K562 (cell line): ENCODE data around the gene PA2G4. TPM values are rescaled to one million over a fixed set of nuclear protein-coding genes. Genes with fewer than 3 reads are reported as not detected.
A peak's percentile ranks its signal among the peaks of the same experiment; 100 is the strongest.

Experiments used
- ATAC-seq: fragments of 200-7000 bp; cut with Tn5 transposase; 3 replicates; pipeline ENCODE4 v1.9.1; 2020; ENCODE audit warnings: moderate library complexity
- BruUV-seq: library from RNA; stranded (reverse); fragments of 400-500 nt; replicated peaks from 2 replicates; lab custom pipeline; 2021; lab: Mats Ljungman, UMichigan
- CTCF ChIA-PET: fragments of 300-600 bp; formaldehyde crosslinking; extraction: SDS; loops from one replicate; lab custom pipeline; 2021; ENCODE audit warnings: low intra/inter-chr PET ratio; lab: Yijun Ruan, JAX
- POLR2A ChIA-PET: fragments of 300-600, 350-650 bp; sonication (Branson Sonifier 250); formaldehyde crosslinking; extraction: SDS; loops from one replicate; lab custom pipeline; 2021; ENCODE audit warnings: antibody characterized with exemption, inconsistent platforms; lab: Yijun Ruan, JAX
- DNase-seq, 4 experiments: peaks; one replicate each; pipeline versions ENCODE4 v3.0.0 to v3.0.0-alpha.2; 2011 to 2018; ENCODE audit warnings: low spot score in 3 of 4, mixed read lengths in 3 of 4; ENCODE audit errors: extremely low read depth in 1 of 4
- FAIRE-seq: peaks from 2 replicates; lab custom pipeline; 2011; peaks lifted over from hg19 to GRCh38; lab: Jason Lieb, UNC
- H2AFZ ChIP-seq: 2 replicates; pipeline ENCODE4 v1.6.0; 2011; ENCODE audit warnings: low read depth, low read length, control low read depth, inconsistent platforms
- H3K27ac ChIP-seq: fragments of 200-600 bp; 3 replicates; pipeline ENCODE4 v1.8.0; 2011; ENCODE audit warnings: low read depth, mild to moderate bottlenecking, control low read depth, inconsistent platforms, low read length, moderate library complexity, mixed read lengths; ENCODE audit errors: extremely low read depth
- H3K27me3 ChIP-seq, 2 experiments: fragments of 300-600 bp in 1 of 2; 2 replicates in 1 of 2; 3 replicates in 1 of 2; pipeline versions ENCODE4 v1.6.0 to v1.8.0; 2011; ENCODE audit warnings: inconsistent platforms in 2 of 2, low read length in 2 of 2, mild to moderate bottlenecking in 1 of 2, mixed read lengths in 1 of 2, moderate library complexity in 1 of 2; ENCODE audit not compliant: control insufficient read depth in 2 of 2, insufficient read depth in 2 of 2
- H3K36me3 ChIP-seq: fragments of 300-600 bp; 3 replicates; pipeline ENCODE4 v1.8.0; 2011; ENCODE audit warnings: mild to moderate bottlenecking, low read length, inconsistent platforms; ENCODE audit not compliant: control insufficient read depth, insufficient read depth
- H3K4me1 ChIP-seq, 2 experiments: fragments of 200-600 bp in 1 of 2; replicated peaks in 1 of 2; 2 replicates in 1 of 2; 3 replicates in 1 of 2; pipeline versions ENCODE4 v1.5.1 to v1.8.0; 2011; ENCODE audit warnings: inconsistent platforms in 2 of 2, low read length in 2 of 2, mild to moderate bottlenecking in 1 of 2, mixed read lengths in 1 of 2, moderate library complexity in 1 of 2; ENCODE audit not compliant: control insufficient read depth in 2 of 2, insufficient read depth in 2 of 2
- H3K4me2 ChIP-seq: 2 replicates; pipeline ENCODE4 v1.6.1; 2011; ENCODE audit warnings: low read length, control low read depth, inconsistent platforms, mixed read lengths; ENCODE audit not compliant: insufficient read depth
- H3K4me3 ChIP-seq: fragments of 200-600 bp; sonication (generic), shearing (Covaris generic); 2 replicates; pipeline ENCODE4 v1.5.1; 2016; ENCODE audit warnings: control low read depth, inconsistent platforms
- H3K79me2 ChIP-seq: fragments of 200-600 bp; 3 replicates; pipeline ENCODE4 v1.8.0; 2011; ENCODE audit warnings: low read length, inconsistent platforms; ENCODE audit not compliant: control insufficient read depth, insufficient read depth
- H3K9ac ChIP-seq, 2 experiments: 2 replicates each; pipeline versions ENCODE4 v1.6.0 to v1.6.1; 2011; ENCODE audit warnings: low read depth in 2 of 2, low read length in 2 of 2, control low read depth in 1 of 2, inconsistent platforms in 1 of 2, mild to moderate bottlenecking in 1 of 2, mixed read lengths in 1 of 2; ENCODE audit not compliant: insufficient read depth in 1 of 2
- H3K9me1 ChIP-seq: one replicate; pipeline ENCODE4 v1.6.0; 2011; ENCODE audit warnings: inconsistent platforms, mild to moderate bottlenecking, low read length, moderate library complexity; ENCODE audit not compliant: control insufficient read depth, insufficient read depth
- H3K9me3 ChIP-seq: replicated peaks from 2 replicates; pipeline ENCODE4 v1.5.1; 2011; ENCODE audit warnings: low read depth, low read length, inconsistent platforms; ENCODE audit not compliant: control insufficient read depth, insufficient read depth
- H4K20me1 ChIP-seq: replicated peaks from 2 replicates; pipeline ENCODE4 v1.6.1; 2011; ENCODE audit warnings: low read length, inconsistent platforms, mixed read lengths; ENCODE audit not compliant: control insufficient read depth, insufficient read depth
- ASH1L ChIP-seq: fragments of 450-650 bp; IDR thresholded peaks from 2 replicates; pipeline ENCODE4 v1.6.1; 2018; ENCODE audit warnings: borderline replicate concordance, mild to moderate bottlenecking, low read depth; ENCODE audit not compliant: partially characterized antibody
- CBFA2T2 ChIP-seq: fragments of 450-650 bp; conservative IDR thresholded peaks from 2 replicates; pipeline ENCODE4 v1.6.1; 2017; ENCODE audit warnings: mild to moderate bottlenecking
- CEBPG ChIP-seq, 3 experiments: fragments of 200-800 bp in 1 of 3; sonication (Bioruptor generic) in 1 of 3; sonication (generic) in 1 of 3; formaldehyde crosslinking in 1 of 3; IDR thresholded peaks in 2 of 3; conservative IDR thresholded peaks in 1 of 3; 2 replicates each; pipeline versions ENCODE4 v1.6.1 to v1.8.0; 2016 to 2022; ENCODE audit warnings: missing compliant biosample characterization in 2 of 3, missing genetic modification characterization in 2 of 3, mild to moderate bottlenecking in 1 of 3, missing genetic modification reagents in 1 of 3
- CREBBP ChIP-seq: IDR thresholded peaks from one replicate; pipeline ENCODE4 v1.6.1; 2012; ENCODE audit warnings: low read depth, mild to moderate bottlenecking, control low read depth, inconsistent platforms, low read length
- ELF4 ChIP-seq: fragments of 450-650 bp; formaldehyde crosslinking; IDR thresholded peaks from 2 replicates; pipeline ENCODE4 v1.4.0; 2022; ENCODE audit warnings: missing genetic modification characterization
- NEUROD1 ChIP-seq: fragments of 150-350 bp; IDR thresholded peaks from 2 replicates; pipeline ENCODE4 v1.6.1; 2014; ENCODE audit warnings: borderline replicate concordance, low read length, low read depth; ENCODE audit not compliant: partially characterized antibody
- SP2 ChIP-seq: IDR thresholded peaks from 2 replicates; pipeline ENCODE4 v1.6.1; 2011; ENCODE audit warnings: mild to moderate bottlenecking, low read depth, low read length, moderate library complexity; ENCODE audit not compliant: poor library complexity, severe bottlenecking; ENCODE audit errors: extremely low read depth
- SPI1 ChIP-seq: IDR thresholded peaks from 2 replicates; pipeline ENCODE4 v1.6.1; 2011; ENCODE audit warnings: low read depth, low read length, control low read depth, borderline replicate concordance
- TGIF2 ChIP-seq: sonication (generic); formaldehyde crosslinking; IDR thresholded peaks from 2 replicates; pipeline ENCODE4 v1.8.1; 2022; ENCODE audit warnings: mild to moderate bottlenecking, missing genetic modification reagents, moderate library complexity
- ZNF146 ChIP-seq: IDR thresholded peaks from one replicate; pipeline ENCODE4 v1.6.1; 2018; ENCODE audit warnings: missing compliant biosample characterization; ENCODE audit not compliant: unreplicated experiment
- ZNF217 ChIP-seq: sonication (generic); formaldehyde crosslinking; IDR thresholded peaks from 2 replicates; pipeline ENCODE4 v1.8.0; 2022; ENCODE audit warnings: mild to moderate bottlenecking, missing genetic modification reagents
- ZNF41 ChIP-seq: fragments of 250-450 bp; sonication (Bioruptor Pico); conservative IDR thresholded peaks from 2 replicates; pipeline ENCODE4 v1.4.0; 2020; ENCODE audit warnings: mild to moderate bottlenecking
- WGBS: fragments of 100-300 bp; shearing (Covaris generic); methylation state at CpG from one replicate; pipeline ENCODE4 v1.1.6; 2016; ENCODE audit warnings: low coverage, mixed read lengths; ENCODE audit not compliant: insufficient coverage; ENCODE audit errors: missing lambda C conversion rate; 5-methylcytosine and 5-hydroxymethylcytosine counted together
- in situ Hi-C: fragments of 300-500 bp; cut with MboI; formaldehyde crosslinking; loops from 4 replicates; pipeline ENCODE4 v1.15.0; 2018; ENCODE audit warnings: inconsistent platforms, mixed read lengths
- intact Hi-C: fragments of 100-400 bp; cut with micrococcal nuclease; formaldehyde crosslinking; loops from 2 replicates; pipeline ENCODE4 v1.14.2; 2022
- polyA plus RNA-seq, 8 experiments: library from polyadenylated mRNA; depleted of rRNA in 4 of 8; stranded (reverse) in 5 of 8; unstranded in 3 of 8; fragments of >200 nt; fragmentation: Nextera tagmentation in 2 of 8; fragmentation: Illumina TruSeq in 1 of 8; extraction: Ambion mirVana in 2 of 8; extraction: Trizol in 1 of 8; gene quantifications; 2 replicates each; pipeline versions ENCODE4 v1.2.1 to v1.2.3, GENCODE V29; 2011 to 2014; ENCODE audit warnings: inconsistent platforms in 1 of 8, missing spikeins in 1 of 8
- total RNA-seq, 7 experiments: library from RNA; depleted of rRNA in 6 of 7; stranded (reverse); fragments of >200 nt in 6 of 7; fragmentation: Illumina TruSeq in 2 of 7; extraction: Trizol in 2 of 7; gene quantifications; 2 replicates each; pipeline versions ENCODE4 v1.2.1 to v1.2.3, GENCODE V29; 2011 to 2021; ENCODE audit warnings: low replicate concordance in 1 of 7
- TF ChIP-seq, protein P1 (sequence below): sonication (generic); formaldehyde crosslinking; IDR thresholded peaks from 2 replicates; pipeline ENCODE4 v1.8.0; 2022; ENCODE audit warnings: missing genetic modification reagents, mild to moderate bottlenecking, borderline replicate concordance
- TF ChIP-seq, protein P2 (sequence below): fragments of 250-450 bp; sonication (Bioruptor Pico); IDR thresholded peaks from 2 replicates; pipeline ENCODE4 v1.5.1; 2021; ENCODE audit warnings: mild to moderate bottlenecking
- TF ChIP-seq, protein P3 (sequence below): IDR thresholded peaks from 2 replicates; pipeline ENCODE4 v1.6.1; 2011; ENCODE audit warnings: borderline replicate concordance, low read depth, mild to moderate bottlenecking, moderate library complexity, low read length; ENCODE audit not compliant: insufficient read depth, poor library complexity, severe bottlenecking

Gene PA2G4
- total and polyA plus RNA-seq, 9 of the 15 experiments (the other 6 are each of a cell fraction or from before 2014, with no cell fraction given): 230 to 925 (median 638) TPM

DNA sequence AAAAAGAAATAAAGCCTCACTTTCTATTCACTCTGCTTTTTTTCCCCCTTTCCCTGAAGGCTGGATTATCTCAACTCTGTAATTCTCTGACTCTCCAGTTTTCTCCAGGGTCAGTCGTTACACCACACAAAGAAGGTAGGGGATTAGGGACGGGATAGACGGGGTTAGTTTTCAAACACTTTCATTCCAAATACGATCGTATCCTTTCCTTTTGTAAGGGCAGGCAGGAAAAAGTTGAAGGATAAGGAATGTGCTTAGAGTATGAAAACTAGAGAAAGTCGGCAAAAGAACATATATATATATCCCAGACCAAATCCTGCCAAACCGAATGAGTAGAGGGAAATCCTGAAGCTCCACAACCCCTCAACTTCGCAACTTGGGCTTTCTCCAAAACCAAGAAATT, 23.1 kb downstream of the PA2G4 start:
- POLR2A ChIA-PET: interaction anchor here (0.5 to 5.6 kb wide), 16 partner anchors 8 to 352 kb away, joined by 3 to 85 read pairs (median 7); partner anchors contain the start of genes MYL6, PA2G4, RNF41 and RPL41
- Histone ChIP-seq H3K36me3 (peaks cover 32% of the 10 kb centered on the region), H3K4me2 (peak overlapping the region; percentile 87), H3K27ac (peak overlapping the region; percentile 89), H3K9ac (peak overlapping the region in 1 of 2 experiments; percentile 86; a peak in 2 of 4 replicates), H3K9me3 (no peaks in the 10 kb centered on the region), H3K9me1 (peaks cover 6% of the 10 kb centered on the region), H3K4me1 (peaks cover 31 to 46% of the 10 kb centered on the region in 2 experiments), H4K20me1 (peaks cover 5% of the 10 kb centered on the region; the same call in 1 of the 2 replicates), H3K27me3 (no peaks in the 10 kb centered on the region), H2AFZ (peak overlapping the region; percentile 25; the same call in 1 of the 2 replicates), H3K79me2 (peaks cover 52% of the 10 kb centered on the region), H3K4me3 (peak overlapping the region; percentile 34)
- TSS peak; percentile 96 for BruUV-seq
- no peak for FAIRE-seq
- no peak for ATAC-seq
- intact Hi-C loops: loop anchor here (1.0 kb wide), 1 partner anchor 31 kb away; the partner anchor contains the start of gene MYL6
- WGBS: under 1% methylated on average over 8 of the region's 8 CpGs
- in situ Hi-C loops: loop anchor here (5.0 to 10.0 kb wide), 2 partner anchors 60 to 337 kb away; partner anchors contain the start of genes SMARCC2 and SPRYD4
- CTCF ChIA-PET: interaction anchor here (2.1 kb wide), 1 partner anchor 31 kb away, joined by 7 read pairs; the partner anchor contains the start of gene MYL6
- DNase-seq: no peak
- TF ChIP-seq SPI1 (no peak), CREBBP (no peak), ELF4 (CRISPR knock-in tag) (0 out of 2 replicates have a peak, but pooled peaks have one; percentile 23), ZNF217 (CRISPR knock-in tag) (no peak), ZNF41 (CRISPR knock-in tag) (no peak), ASH1L (no peak), CBFA2T2 (no peak), NEUROD1 (no peak), TGIF2 (CRISPR knock-in tag) (no peak), SP2 (no peak), ZNF146 (CRISPR knock-in tag) (no peak), CEBPG (CRISPR knock-in tag; IDR thresholded peaks at IDR 0.05) (no peak), CEBPG (tag; conservative IDR thresholded peaks at IDR 0.05 in 1 of 2, IDR thresholded peaks at IDR 0.05 in 1 of 2) (0 out of 4 replicates have a peak, but pooled peaks of 1 of the 2 experiments have one; percentile 28)
- TF ChIP-seq, protein P1, sequence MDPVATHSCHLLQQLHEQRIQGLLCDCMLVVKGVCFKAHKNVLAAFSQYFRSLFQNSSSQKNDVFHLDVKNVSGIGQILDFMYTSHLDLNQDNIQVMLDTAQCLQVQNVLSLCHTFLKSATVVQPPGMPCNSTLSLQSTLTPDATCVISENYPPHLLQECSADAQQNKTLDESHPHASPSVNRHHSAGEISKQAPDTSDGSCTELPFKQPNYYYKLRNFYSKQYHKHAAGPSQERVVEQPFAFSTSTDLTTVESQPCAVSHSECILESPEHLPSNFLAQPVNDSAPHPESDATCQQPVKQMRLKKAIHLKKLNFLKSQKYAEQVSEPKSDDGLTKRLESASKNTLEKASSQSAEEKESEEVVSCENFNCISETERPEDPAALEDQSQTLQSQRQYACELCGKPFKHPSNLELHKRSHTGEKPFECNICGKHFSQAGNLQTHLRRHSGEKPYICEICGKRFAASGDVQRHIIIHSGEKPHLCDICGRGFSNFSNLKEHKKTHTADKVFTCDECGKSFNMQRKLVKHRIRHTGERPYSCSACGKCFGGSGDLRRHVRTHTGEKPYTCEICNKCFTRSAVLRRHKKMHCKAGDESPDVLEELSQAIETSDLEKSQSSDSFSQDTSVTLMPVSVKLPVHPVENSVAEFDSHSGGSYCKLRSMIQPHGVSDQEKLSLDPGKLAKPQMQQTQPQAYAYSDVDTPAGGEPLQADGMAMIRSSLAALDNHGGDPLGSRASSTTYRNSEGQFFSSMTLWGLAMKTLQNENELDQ (CRISPR knock-in tag): no peak
- TF ChIP-seq, protein P2, sequence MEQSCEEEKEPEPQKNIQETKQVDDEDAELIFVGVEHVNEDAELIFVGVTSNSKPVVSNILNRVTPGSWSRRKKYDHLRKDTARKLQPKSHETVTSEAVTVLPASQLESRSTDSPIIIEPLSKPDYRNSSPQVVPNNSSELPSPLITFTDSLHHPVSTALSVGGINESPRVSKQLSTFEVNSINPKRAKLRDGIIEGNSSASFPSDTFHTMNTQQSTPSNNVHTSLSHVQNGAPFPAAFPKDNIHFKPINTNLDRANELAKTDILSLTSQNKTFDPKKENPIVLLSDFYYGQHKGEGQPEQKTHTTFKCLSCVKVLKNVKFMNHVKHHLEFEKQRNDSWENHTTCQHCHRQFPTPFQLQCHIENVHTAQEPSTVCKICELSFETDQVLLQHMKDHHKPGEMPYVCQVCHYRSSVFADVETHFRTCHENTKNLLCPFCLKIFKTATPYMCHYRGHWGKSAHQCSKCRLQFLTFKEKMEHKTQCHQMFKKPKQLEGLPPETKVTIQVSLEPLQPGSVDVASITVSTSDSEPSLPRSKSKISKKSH: no peak
- TF ChIP-seq, protein P3, sequence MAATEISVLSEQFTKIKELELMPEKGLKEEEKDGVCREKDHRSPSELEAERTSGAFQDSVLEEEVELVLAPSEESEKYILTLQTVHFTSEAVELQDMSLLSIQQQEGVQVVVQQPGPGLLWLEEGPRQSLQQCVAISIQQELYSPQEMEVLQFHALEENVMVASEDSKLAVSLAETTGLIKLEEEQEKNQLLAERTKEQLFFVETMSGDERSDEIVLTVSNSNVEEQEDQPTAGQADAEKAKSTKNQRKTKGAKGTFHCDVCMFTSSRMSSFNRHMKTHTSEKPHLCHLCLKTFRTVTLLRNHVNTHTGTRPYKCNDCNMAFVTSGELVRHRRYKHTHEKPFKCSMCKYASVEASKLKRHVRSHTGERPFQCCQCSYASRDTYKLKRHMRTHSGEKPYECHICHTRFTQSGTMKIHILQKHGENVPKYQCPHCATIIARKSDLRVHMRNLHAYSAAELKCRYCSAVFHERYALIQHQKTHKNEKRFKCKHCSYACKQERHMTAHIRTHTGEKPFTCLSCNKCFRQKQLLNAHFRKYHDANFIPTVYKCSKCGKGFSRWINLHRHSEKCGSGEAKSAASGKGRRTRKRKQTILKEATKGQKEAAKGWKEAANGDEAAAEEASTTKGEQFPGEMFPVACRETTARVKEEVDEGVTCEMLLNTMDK: no peak
